Stomach smooth muscle (tissue), 2 donors: Measurements from ENCODE around the gene LCT.
"Not testable (repeated sequence)": the region's sequence is repeated elsewhere in the genome, so short reads cannot be mapped to it uniquely, and the experiment has no call there.

Experiments used
- H3K27ac ChIP-seq: one replicate; pipeline ENCODE4 v1.7.0; 2013; ENCODE audit warnings: mild to moderate bottlenecking, low read length, inconsistent platforms
- H3K27me3 ChIP-seq, 2 donors: one replicate each; pipeline ENCODE4 v1.7.0; 2013; ENCODE audit warnings: low read length in 2 of 2; ENCODE audit not compliant: insufficient read depth in 2 of 2, control insufficient read depth in 1 of 2
- H3K36me3 ChIP-seq, 2 donors: one replicate each; pipeline ENCODE4 v1.7.0; 2013; ENCODE audit warnings: low read length in 2 of 2; ENCODE audit not compliant: control insufficient read depth in 2 of 2, insufficient read depth in 2 of 2
- H3K4me1 ChIP-seq: one replicate; pipeline ENCODE4 v1.7.0; 2013; ENCODE audit warnings: low read length; ENCODE audit not compliant: control insufficient read depth, insufficient read depth
- H3K4me3 ChIP-seq, 2 donors: one replicate each; pipeline ENCODE4 v1.7.0; 2013; ENCODE audit warnings: low read length in 2 of 2
- H3K9ac ChIP-seq, 2 donors: one replicate each; pipeline ENCODE4 v1.7.0; 2013; ENCODE audit warnings: low read length in 2 of 2, mild to moderate bottlenecking in 1 of 2
- H3K9me3 ChIP-seq, 2 donors: one replicate each; pipeline ENCODE4 v1.7.0; 2013; ENCODE audit warnings: low read length in 2 of 2; ENCODE audit not compliant: control insufficient read depth in 2 of 2
- donor health status: healthy.
- donor health status: Pancreatic carcinoma.

Gene LCT

GRCh38 chr2:135817951-135818350 is 19.0 kb downstream of the LCT start:
- Histone ChIP-seq H3K9me3 (peaks cover 3% of the 10 kb centered on the region in 2 donors), H3K4me3 (no peak overlapping the region), H3K9ac (no peak overlapping the region), H3K27me3 (no peaks in the 10 kb centered on the region), H3K36me3 (no peaks in the 10 kb centered on the region), H3K27ac (no peak overlapping the region), H3K4me1 (no peaks in the 10 kb centered on the region)

- Histone ChIP-seq H3K9me3 (peaks cover 0 to 1% of the 10 kb centered on the region in 2 donors), H3K9ac (no peak overlapping the region), H3K36me3 (no peaks in the 10 kb centered on the region), H3K4me3 (no peak overlapping the region), H3K27me3 (no peaks in the 10 kb centered on the region), H3K4me1 (no peaks in the 10 kb centered on the region), H3K27ac (no peak overlapping the region)
Measured at GRCh38 chr2:135817466-135817865, 19.5 kb downstream of the LCT start.

- H3K36me3 ChIP-seq = no peaks in the 10 kb centered on the region
- no peaks in the 10 kb centered on the region for H3K27me3 ChIP-seq
- no peaks in the 10 kb centered on the region for H3K4me1 ChIP-seq
- no peak overlapping the region for H3K27ac ChIP-seq
- H3K4me3 ChIP-seq = no peak overlapping the region
- no peak overlapping the region for H3K9ac ChIP-seq
- H3K9me3 ChIP-seq = no peaks in the 10 kb centered on the region
Measured at GRCh38 chr2:135815269-135815668, 21.7 kb downstream of the LCT start.

- H3K36me3 ChIP-seq = no peaks in the 10 kb centered on the region
Measured at GRCh38 chr2:135812907-135813511, 24.0 kb downstream of the LCT start.

GRCh38 chr2:135807874-135808273 is 29.1 kb downstream of the LCT start:
- H3K27ac ChIP-seq, H3K4me3 ChIP-seq, H3K4me1 ChIP-seq, H3K9ac ChIP-seq, H3K36me3 ChIP-seq, H3K27me3 ChIP-seq, H3K9me3 ChIP-seq: not testable (repeated sequence)

More at GRCh38 chr2:135812907-135813511, 24.0 kb downstream of the LCT start:
- no peaks in the 10 kb centered on the region for H3K4me1 ChIP-seq
- no peaks in the 10 kb centered on the region for H3K27me3 ChIP-seq
- no peak overlapping the region for H3K27ac ChIP-seq
- no peak overlapping the region for H3K4me3 ChIP-seq
- no peaks in the 10 kb centered on the region for H3K9me3 ChIP-seq
- H3K9ac ChIP-seq = no peak overlapping the region

GRCh38 chr2:135803278-135803677 is 33.7 kb downstream of the LCT start:
- H3K9ac ChIP-seq = no peak overlapping the region
- H3K4me1 ChIP-seq = no peaks in the 10 kb centered on the region
- no peaks in the 10 kb centered on the region for H3K27me3 ChIP-seq
- no peak overlapping the region for H3K27ac ChIP-seq
- no peaks in the 10 kb centered on the region for H3K9me3 ChIP-seq
- H3K36me3 ChIP-seq = no peaks in the 10 kb centered on the region
- H3K4me3 ChIP-seq = no peak overlapping the region

- no peaks in the 10 kb centered on the region for H3K36me3 ChIP-seq
- no peak overlapping the region for H3K4me3 ChIP-seq
- no peak overlapping the region for H3K9ac ChIP-seq
- H3K27ac ChIP-seq = no peak overlapping the region
- no peaks in the 10 kb centered on the region for H3K9me3 ChIP-seq
- no peaks in the 10 kb centered on the region for H3K27me3 ChIP-seq
- H3K4me1 ChIP-seq = no peaks in the 10 kb centered on the region
Measured at GRCh38 chr2:135802350-135802749, 34.6 kb downstream of the LCT start.

GRCh38 chr2:135800513-135801460 is 36.2 kb downstream of the LCT start:
- no peak overlapping the region for H3K9ac ChIP-seq
- H3K27me3 ChIP-seq = no peaks in the 10 kb centered on the region
- H3K4me1 ChIP-seq = no peaks in the 10 kb centered on the region
- no peaks in the 10 kb centered on the region for H3K9me3 ChIP-seq
- no peak overlapping the region for H3K27ac ChIP-seq
- no peaks in the 10 kb centered on the region for H3K36me3 ChIP-seq
- no peak overlapping the region for H3K4me3 ChIP-seq

- no peaks in the 10 kb centered on the region for H3K27me3 ChIP-seq
- H3K9me3 ChIP-seq = no peaks in the 10 kb centered on the region
- H3K36me3 ChIP-seq = no peaks in the 10 kb centered on the region
- no peak overlapping the region for H3K27ac ChIP-seq
- H3K4me3 ChIP-seq = no peak overlapping the region
- H3K9ac ChIP-seq = no peak overlapping the region
- H3K4me1 ChIP-seq = no peaks in the 10 kb centered on the region
Measured at GRCh38 chr2:135799738-135800137, 37.2 kb downstream of the LCT start.

- H3K9ac ChIP-seq = no peak overlapping the region
- H3K4me3 ChIP-seq = no peak overlapping the region
- no peak overlapping the region for H3K27ac ChIP-seq
- no peaks in the 10 kb centered on the region for H3K4me1 ChIP-seq
- no peaks in the 10 kb centered on the region for H3K36me3 ChIP-seq
- H3K27me3 ChIP-seq = no peaks in the 10 kb centered on the region
- no peaks in the 10 kb centered on the region for H3K9me3 ChIP-seq
Measured at GRCh38 chr2:135798762-135799161, 38.2 kb downstream of the LCT start.

- Histone ChIP-seq H3K4me1 (no peaks in the 10 kb centered on the region), H3K27me3 (no peaks in the 10 kb centered on the region), H3K9me3 (no peaks in the 10 kb centered on the region), H3K4me3 (no peak overlapping the region), H3K27ac (no peak overlapping the region), H3K36me3 (no peaks in the 10 kb centered on the region), H3K9ac (no peak overlapping the region)
Measured at GRCh38 chr2:135798275-135798705, 38.7 kb downstream of the LCT start.
